ENCODE data around the gene IGF1R. TPM values are rescaled to one million over a fixed set of nuclear protein-coding genes. Genes with fewer than 3 reads are reported as not detected.

IGF1R gene
- total and polyA plus RNA-seq, 2 donors (not counting 3 experiments of a cell fraction or from before 2014, with no cell fraction given), result 16.1 to 59.1 TPM

- Histone ChIP-seq H3K36me3 (ENCODE audit: control insufficient read depth in 2 of 2, extremely low read depth in 1 of 2, insufficient read depth in 2 of 2, low read length in 2 of 2) (no peaks in the 10 kb centered on the region), H3K9me1 (replicated peaks; ENCODE audit: control insufficient read depth, extremely low read depth, insufficient read depth, low read length) (no peaks in the 10 kb centered on the region), H3K27ac (ENCODE audit: insufficient read depth, low read depth, low read length) (no peak overlapping the region), H3K79me2 (ENCODE audit: control insufficient read depth, insufficient read depth, low read length) (no peaks in the 10 kb centered on the region), H3K9me3 (replicated peaks; ENCODE audit: control insufficient read depth, insufficient read depth, low read length) (no peaks in the 10 kb centered on the region), H4K20me1 (replicated peaks; ENCODE audit: control insufficient read depth, extremely low read depth, insufficient read depth, low read length) (no peaks in the 10 kb centered on the region), H3K27me3 (ENCODE audit: control insufficient read depth in 2 of 2, insufficient read depth in 2 of 2, low read length in 2 of 2) (no peaks in the 10 kb centered on the region), H3K4me1 (ENCODE audit: control insufficient read depth, extremely low read depth, insufficient read depth, low read length) (no peaks in the 10 kb centered on the region), H3K4me3 (replicated peaks in 1 of 3; ENCODE audit: insufficient read depth in 1 of 3, low read depth in 1 of 3, low read length in 3 of 3) (no peak overlapping the region), H3K4me2 (ENCODE audit: insufficient read depth, low read length) (no peak overlapping the region), H2AFZ (ENCODE audit: low read depth, low read length) (no peak overlapping the region), H3K9ac (replicated peaks; ENCODE audit: extremely low read depth, insufficient read depth, low read length) (no peak overlapping the region)
- TF ChIP-seq JUN (IDR thresholded peaks at IDR 0.05; ENCODE audit: borderline replicate concordance, insufficient read depth, insufficient read length, low read depth), result no peak
- TF ChIP-seq EZH2 (IDR thresholded peaks at IDR 0.05; ENCODE audit: borderline replicate concordance, low read depth, low read length, severe bottlenecking), result no peak
- TF ChIP-seq POLR2AphosphoS5 (IDR thresholded peaks at IDR 0.05; ENCODE audit: insufficient read depth, low read depth, low read length), result no peak
- no peak for TF ChIP-seq CTCF (IDR thresholded peaks at IDR 0.05; ENCODE audit: extremely low read depth in 1 of 2, insufficient read depth in 1 of 2, low read depth in 1 of 2, low read length in 2 of 2)
- TF ChIP-seq MAX (IDR thresholded peaks at IDR 0.05; ENCODE audit: insufficient read depth, insufficient read length), result no peak
- TF ChIP-seq MYC (IDR thresholded peaks at IDR 0.05; ENCODE audit: low read depth, low read length), result no peak
- dilution Hi-C loops (cut with MboI; ENCODE audit: extremely low pct_ligation_motif_present, low sequenced_read_pairs), result no loop called here
- FAIRE-seq (no peak), DNase-seq (ENCODE audit: low read depth, low spot score) (no peak)
- CTCF ChIA-PET, result interaction anchor here (1.2 to 3.8 kb wide), 3 partner anchors 9 to 354 kb away, joined by 3 to 23 read pairs (median 6); no protein-coding TSS in a partner anchor
- BruUV-seq (replicated peaks), result no TSS peak
- intact Hi-C loops (cut with micrococcal nuclease), result no loop called here
- POLR2A ChIA-PET, result no interaction called here
These were observed 224.4 kb downstream of the IGF1R start for GRCh38 chr15:98872774-98873173.
